ENCODE data around the gene KRTAP4-8. TPM values are rescaled to one million over a fixed set of nuclear protein-coding genes. Genes with fewer than 3 reads are reported as not detected.

Gene KRTAP4-8
- polyA plus RNA-seq, 1 donor (not counting 4 experiments of a cell fraction or from before 2014, with no cell fraction given) = not detected

GRCh38 chr17:41049110-41049509 lies 48.8 kb downstream of the KRTAP4-8 start:
- peak; percentile 70 for FAIRE-seq
- Histone ChIP-seq H3K36me3 (ENCODE audit: control insufficient read depth in 2 of 2, extremely low read depth in 1 of 2, insufficient read depth in 2 of 2, low read length in 2 of 2) (no peaks in the 10 kb centered on the region), H2AFZ (ENCODE audit: control insufficient read depth, low read length) (peak overlapping the region; percentile 32), H4K20me1 (ENCODE audit: control insufficient read depth, extremely low read depth, insufficient read depth, low read length) (no peaks in the 10 kb centered on the region), H3K79me2 (ENCODE audit: control insufficient read depth, insufficient read depth, low read length) (no peaks in the 10 kb centered on the region), H3K4me3 (ENCODE audit: control insufficient read depth in 2 of 3, extremely low read depth in 1 of 3, insufficient read depth in 2 of 3, low read depth in 1 of 3, low read length in 3 of 3) (no peak overlapping the region), H3K4me2 (ENCODE audit: control insufficient read depth, extremely low read depth, insufficient read depth, low read depth, low read length) (no peak overlapping the region), H3K9ac (ENCODE audit: control insufficient read depth, extremely low read depth, insufficient read depth, low read length) (no peak overlapping the region), H3K4me1 (ENCODE audit: control insufficient read depth, extremely low read depth, insufficient read depth, low read length) (peaks cover 13% of the 10 kb centered on the region), H3K27ac (ENCODE audit: control insufficient read depth, insufficient read depth, low read length) (no peak overlapping the region), H3K9me1 (ENCODE audit: control insufficient read depth, extremely low read depth, insufficient read depth, low read length) (no peaks in the 10 kb centered on the region), H3K9me3 (ENCODE audit: control insufficient read depth, low read depth, low read length) (no peaks in the 10 kb centered on the region), H3K27me3 (ENCODE audit: control insufficient read depth, extremely low read depth, insufficient read depth, low read length) (no peaks in the 10 kb centered on the region)
- dilution Hi-C loops (cut with MboI; ENCODE audit: extremely low pct_ligation_motif_present, low sequenced_read_pairs) = no loop called here
- no peak for TF ChIP-seq EZH2 (IDR thresholded peaks at IDR 0.05; ENCODE audit: low read length)
- TF ChIP-seq, protein P1, sequence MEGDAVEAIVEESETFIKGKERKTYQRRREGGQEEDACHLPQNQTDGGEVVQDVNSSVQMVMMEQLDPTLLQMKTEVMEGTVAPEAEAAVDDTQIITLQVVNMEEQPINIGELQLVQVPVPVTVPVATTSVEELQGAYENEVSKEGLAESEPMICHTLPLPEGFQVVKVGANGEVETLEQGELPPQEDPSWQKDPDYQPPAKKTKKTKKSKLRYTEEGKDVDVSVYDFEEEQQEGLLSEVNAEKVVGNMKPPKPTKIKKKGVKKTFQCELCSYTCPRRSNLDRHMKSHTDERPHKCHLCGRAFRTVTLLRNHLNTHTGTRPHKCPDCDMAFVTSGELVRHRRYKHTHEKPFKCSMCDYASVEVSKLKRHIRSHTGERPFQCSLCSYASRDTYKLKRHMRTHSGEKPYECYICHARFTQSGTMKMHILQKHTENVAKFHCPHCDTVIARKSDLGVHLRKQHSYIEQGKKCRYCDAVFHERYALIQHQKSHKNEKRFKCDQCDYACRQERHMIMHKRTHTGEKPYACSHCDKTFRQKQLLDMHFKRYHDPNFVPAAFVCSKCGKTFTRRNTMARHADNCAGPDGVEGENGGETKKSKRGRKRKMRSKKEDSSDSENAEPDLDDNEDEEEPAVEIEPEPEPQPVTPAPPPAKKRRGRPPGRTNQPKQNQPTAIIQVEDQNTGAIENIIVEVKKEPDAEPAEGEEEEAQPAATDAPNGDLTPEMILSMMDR (optimal IDR thresholded peaks at IDR 0.05 in 1 of 3, IDR thresholded peaks at IDR 0.05 in 1 of 3, conservative IDR thresholded peaks at IDR 0.05 in 1 of 3; ENCODE audit: extremely low read depth in 1 of 3, insufficient read depth in 2 of 3, low read length in 3 of 3) = no peak
- DNase-seq (ENCODE audit: low read depth, low spot score) = no peak

- H3K4me3 ChIP-seq (ENCODE audit: control insufficient read depth in 2 of 3, extremely low read depth in 1 of 3, insufficient read depth in 2 of 3, low read depth in 1 of 3, low read length in 3 of 3) = no peak overlapping the region
- no peaks in the 10 kb centered on the region for H3K9me3 ChIP-seq (ENCODE audit: control insufficient read depth, low read depth, low read length)
- H4K20me1 ChIP-seq (ENCODE audit: control insufficient read depth, extremely low read depth, insufficient read depth, low read length) = no peaks in the 10 kb centered on the region
- H3K27me3 ChIP-seq (ENCODE audit: control insufficient read depth, extremely low read depth, insufficient read depth, low read length) = no peaks in the 10 kb centered on the region
- H3K4me1 ChIP-seq (ENCODE audit: control insufficient read depth, extremely low read depth, insufficient read depth, low read length) = peaks cover 13% of the 10 kb centered on the region
- FAIRE-seq (peak; percentile 91), DNase-seq (ENCODE audit: low read depth, low spot score) (no peak)
- peak overlapping the region; percentile 31 for H3K4me2 ChIP-seq (ENCODE audit: control insufficient read depth, extremely low read depth, insufficient read depth, low read depth, low read length)
- no peak overlapping the region for H3K27ac ChIP-seq (ENCODE audit: control insufficient read depth, insufficient read depth, low read length)
- H3K36me3 ChIP-seq (ENCODE audit: control insufficient read depth in 2 of 2, extremely low read depth in 1 of 2, insufficient read depth in 2 of 2, low read length in 2 of 2) = no peaks in the 10 kb centered on the region
- H3K9ac ChIP-seq (ENCODE audit: control insufficient read depth, extremely low read depth, insufficient read depth, low read length) = no peak overlapping the region
- H3K79me2 ChIP-seq (ENCODE audit: control insufficient read depth, insufficient read depth, low read length) = no peaks in the 10 kb centered on the region
- peak overlapping the region; percentile 32 for H2AFZ ChIP-seq (ENCODE audit: control insufficient read depth, low read length)
- dilution Hi-C loops (cut with MboI; ENCODE audit: extremely low pct_ligation_motif_present, low sequenced_read_pairs) = no loop called here
- TF ChIP-seq EZH2 (IDR thresholded peaks at IDR 0.05; ENCODE audit: low read length) = no peak
- TF ChIP-seq, protein P1 (optimal IDR thresholded peaks at IDR 0.05 in 1 of 3, IDR thresholded peaks at IDR 0.05 in 1 of 3, conservative IDR thresholded peaks at IDR 0.05 in 1 of 3; ENCODE audit: extremely low read depth in 1 of 3, insufficient read depth in 2 of 3, low read length in 3 of 3) = no peak
- H3K9me1 ChIP-seq (ENCODE audit: control insufficient read depth, extremely low read depth, insufficient read depth, low read length) = no peaks in the 10 kb centered on the region
These were observed 49.5 kb downstream of the KRTAP4-8 start for GRCh38 chr17:41048441-41048840.

Other genes starting within 250 kb of the KRTAP4-8 start
- gene KRT12, start 230.9 kb downstream of the KRTAP4-8 start, polyA plus RNA-seq = not detected in 3 replicates
- gene KRT20, start 212.9 kb downstream of the KRTAP4-8 start, polyA plus RNA-seq = not detected in 3 replicates
- gene KRT23, start 160.5 kb downstream of the KRTAP4-8 start, polyA plus RNA-seq = 8.2 to 14.4 TPM (median 9.3 TPM) in 3 replicates
- gene KRT39, start 131.2 kb downstream of the KRTAP4-8 start, polyA plus RNA-seq = 0.05 TPM in 1 of 3 replicates, not detected in the others
- gene KRT40, start 113.8 kb downstream of the KRTAP4-8 start, polyA plus RNA-seq = 0.03 TPM in 2 of 3 replicates, not detected in the other
- gene KRTAP3-3, start 104.0 kb downstream of the KRTAP4-8 start, polyA plus RNA-seq = not detected in 3 replicates
- gene KRTAP3-2, start 98.2 kb downstream of the KRTAP4-8 start, polyA plus RNA-seq = not detected in 3 replicates
- gene KRTAP3-1, start 89.0 kb downstream of the KRTAP4-8 start, polyA plus RNA-seq = not detected in 3 replicates
- gene KRTAP1-5, start 70.9 kb downstream of the KRTAP4-8 start, polyA plus RNA-seq = 0.05 to 0.23 TPM (median 0.08 TPM) in 3 replicates
- not detected in 3 replicates for gene KRTAP1-4, start 67.9 kb downstream of the KRTAP4-8 start, polyA plus RNA-seq
- gene KRTAP1-3, start 63.3 kb downstream of the KRTAP4-8 start, polyA plus RNA-seq = not detected in 3 replicates
- 0.07 to 0.13 TPM in 2 of 3 replicates, not detected in the other for gene KRTAP1-1, start 56.7 kb downstream of the KRTAP4-8 start, polyA plus RNA-seq
- gene KRTAP2-1, start 50.8 kb downstream of the KRTAP4-8 start, polyA plus RNA-seq = not detected in 3 replicates
- gene KRTAP2-2, start 42.9 kb downstream of the KRTAP4-8 start, polyA plus RNA-seq = not detected in 3 replicates
- 8.4 to 21.3 TPM (median 9.0 TPM) in 3 replicates for gene KRTAP2-3, start 38.0 kb downstream of the KRTAP4-8 start, polyA plus RNA-seq
- gene KRTAP2-4, start 32.3 kb downstream of the KRTAP4-8 start, polyA plus RNA-seq = 0.12 TPM in 1 of 3 replicates, not detected in the others
- gene KRTAP4-7, start 14.0 kb downstream of the KRTAP4-8 start, polyA plus RNA-seq = not detected in 3 replicates
- not detected in 3 replicates for gene KRTAP4-16, start 4.1 kb upstream of the KRTAP4-8 start, polyA plus RNA-seq
- gene KRTAP4-9, start 7.2 kb upstream of the KRTAP4-8 start, polyA plus RNA-seq = not detected in 3 replicates
- gene KRTAP4-11, start 20.2 kb upstream of the KRTAP4-8 start, polyA plus RNA-seq = not detected in 3 replicates
- not detected in 3 replicates for gene KRTAP4-12, start 26.0 kb upstream of the KRTAP4-8 start, polyA plus RNA-seq
- not detected in 3 replicates for gene KRTAP4-6, start 42.4 kb upstream of the KRTAP4-8 start, polyA plus RNA-seq
- gene KRTAP4-5, start 51.7 kb upstream of the KRTAP4-8 start, polyA plus RNA-seq = not detected in 3 replicates
- not detected in 3 replicates for gene KRTAP4-4, start 62.6 kb upstream of the KRTAP4-8 start, polyA plus RNA-seq
- not detected in 3 replicates for gene KRTAP4-3, start 70.1 kb upstream of the KRTAP4-8 start, polyA plus RNA-seq
- not detected in 3 replicates for gene KRTAP4-2, start 80.1 kb upstream of the KRTAP4-8 start, polyA plus RNA-seq
- gene KRTAP4-1, start 86.8 kb upstream of the KRTAP4-8 start, polyA plus RNA-seq = not detected in 3 replicates
- not detected in 3 replicates for gene KRTAP9-1, start 91.7 kb upstream of the KRTAP4-8 start, polyA plus RNA-seq
- gene KRTAP9-2, start 128.5 kb upstream of the KRTAP4-8 start, polyA plus RNA-seq = not detected in 3 replicates
- not detected in 3 replicates for gene KRTAP9-3, start 134.3 kb upstream of the KRTAP4-8 start, polyA plus RNA-seq
- not detected in 3 replicates for gene KRTAP9-8, start 139.9 kb upstream of the KRTAP4-8 start, polyA plus RNA-seq
- not detected in 3 replicates for gene KRTAP9-4, start 151.5 kb upstream of the KRTAP4-8 start, polyA plus RNA-seq
- not detected in 3 replicates for gene KRTAP9-9, start 157.2 kb upstream of the KRTAP4-8 start, polyA plus RNA-seq
- gene KRTAP9-6, start 167.2 kb upstream of the KRTAP4-8 start, polyA plus RNA-seq = not detected in 3 replicates
- not detected in 3 replicates for gene KRTAP9-7, start 177.6 kb upstream of the KRTAP4-8 start, polyA plus RNA-seq
- gene KRTAP29-1, start 204.7 kb upstream of the KRTAP4-8 start, polyA plus RNA-seq = not detected in 3 replicates
- not detected in 3 replicates for gene KRTAP16-1, start 211.2 kb upstream of the KRTAP4-8 start, polyA plus RNA-seq
- gene KRTAP17-1, start 217.6 kb upstream of the KRTAP4-8 start, polyA plus RNA-seq = not detected in 3 replicates

Measured in keratinocyte (primary cell).